HG03175 (cell line): Measurements from ENCODE around the gene BRD3.

Source experiments
- ATAC-seq: cut with Tn5 transposase; IDR thresholded peaks from one replicate; pipeline ENCODE4 v1.9.1; 2021; ENCODE audit warnings: mild to moderate bottlenecking, moderate library complexity; ENCODE audit not compliant: unreplicated experiment

The BRD3 gene

GRCh38 chr9:134055981-134056461, 11.8 kb downstream of the BRD3 start:
- no peak for ATAC-seq

GRCh38 chr9:134054891-134055811, 12.7 kb downstream of the BRD3 start:
- no peak for ATAC-seq

GRCh38 chr9:134053941-134054761, 13.7 kb downstream of the BRD3 start:
- no peak for ATAC-seq

DNA sequence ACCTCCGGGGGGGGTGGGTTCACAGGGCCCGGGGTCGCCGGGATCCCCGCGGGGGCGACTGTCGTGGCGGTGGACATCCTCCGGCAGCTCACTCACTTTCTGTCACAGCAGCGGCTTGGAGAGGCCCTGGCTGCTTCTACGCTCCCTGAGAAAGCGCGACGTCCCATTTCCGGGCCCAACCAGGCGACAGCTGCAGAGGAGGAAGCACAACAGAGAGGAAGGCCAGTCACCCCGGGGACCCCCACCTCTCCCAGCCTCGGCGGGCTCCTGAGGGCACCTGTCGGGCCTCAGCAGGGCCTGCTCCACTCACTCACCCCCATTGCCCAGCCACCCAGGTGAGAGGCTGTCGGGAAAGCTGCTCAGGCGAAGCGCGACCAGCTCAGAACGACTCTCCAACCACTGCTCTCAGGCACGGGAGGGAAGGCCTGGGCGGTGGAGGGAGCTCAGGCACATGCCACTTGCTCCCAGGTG, 14.4 kb downstream of the BRD3 start:
- ATAC-seq, result no peak

- ATAC-seq, result no peak
These were observed 14.9 kb downstream of the BRD3 start for GRCh38 chr9:134052941-134053340.

GRCh38 chr9:134052491-134052890, 15.3 kb downstream of the BRD3 start:
- no peak for ATAC-seq

- ATAC-seq, result no peak
These were observed 16.5 kb downstream of the BRD3 start for GRCh38 chr9:134051319-134051718.

GRCh38 chr9:134050726-134051125, 17.1 kb downstream of the BRD3 start:
- ATAC-seq, result no peak

- ATAC-seq, result no peak
These were observed 17.8 kb downstream of the BRD3 start for GRCh38 chr9:134049772-134050588.

DNA sequence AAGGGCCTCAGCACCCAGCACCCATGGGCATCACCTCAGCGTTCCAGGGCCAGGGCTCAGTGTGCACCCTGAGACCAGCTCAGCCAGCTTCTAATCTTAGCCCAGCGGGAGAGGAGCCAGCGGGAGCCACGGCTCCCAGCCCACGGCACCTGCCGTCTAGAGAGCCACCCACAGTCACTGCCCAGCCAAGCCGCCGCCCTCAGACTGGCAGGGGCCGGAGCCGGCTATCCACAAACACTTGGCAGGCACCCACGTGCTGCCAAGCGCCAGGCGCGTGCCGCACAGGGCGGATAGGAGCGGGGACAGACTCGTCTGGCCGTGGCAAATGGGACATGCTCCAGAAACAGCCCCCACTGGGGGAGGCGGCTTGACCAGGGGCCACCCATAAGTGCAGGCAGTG, 18.6 kb downstream of the BRD3 start:
- no peak for ATAC-seq

- ATAC-seq, result no peak
These were observed 19.3 kb downstream of the BRD3 start for GRCh38 chr9:134048582-134048968.

DNA sequence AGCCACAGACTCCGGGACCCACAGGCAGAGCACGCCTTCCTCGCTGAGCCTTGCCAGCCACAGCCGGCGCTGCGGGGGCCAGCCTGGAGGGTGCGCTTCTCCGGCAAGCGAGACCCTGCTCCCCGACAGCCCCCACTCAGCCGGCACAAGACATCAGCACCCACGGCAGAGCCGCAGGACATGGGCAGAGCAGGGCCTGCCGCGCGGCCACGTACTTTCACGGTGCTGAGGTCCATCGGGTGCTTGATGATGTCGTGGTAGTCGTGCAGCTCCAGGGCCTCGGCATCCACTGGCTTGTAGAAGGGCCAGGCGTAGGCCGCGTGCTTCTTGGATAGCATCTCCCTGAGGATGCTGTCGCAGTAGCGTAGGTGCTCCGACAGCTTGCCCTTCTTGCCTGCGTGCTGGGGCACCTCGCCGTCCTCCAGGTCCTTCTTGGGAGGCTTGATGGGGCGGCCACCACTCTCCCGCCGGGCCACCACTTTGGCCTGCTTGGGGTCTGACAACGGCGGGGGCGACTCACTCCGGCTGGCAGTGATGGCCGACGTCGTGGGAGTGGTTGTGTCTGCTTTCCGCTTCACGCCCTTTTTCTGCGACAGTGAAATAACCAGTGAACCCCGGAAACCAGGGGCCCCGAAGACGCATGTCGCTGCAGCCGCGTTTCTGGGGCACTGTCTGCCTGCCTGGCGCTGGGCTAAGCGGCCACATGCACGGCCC, 19.8 kb downstream of the BRD3 start:
- ATAC-seq, result no peak

DNA sequence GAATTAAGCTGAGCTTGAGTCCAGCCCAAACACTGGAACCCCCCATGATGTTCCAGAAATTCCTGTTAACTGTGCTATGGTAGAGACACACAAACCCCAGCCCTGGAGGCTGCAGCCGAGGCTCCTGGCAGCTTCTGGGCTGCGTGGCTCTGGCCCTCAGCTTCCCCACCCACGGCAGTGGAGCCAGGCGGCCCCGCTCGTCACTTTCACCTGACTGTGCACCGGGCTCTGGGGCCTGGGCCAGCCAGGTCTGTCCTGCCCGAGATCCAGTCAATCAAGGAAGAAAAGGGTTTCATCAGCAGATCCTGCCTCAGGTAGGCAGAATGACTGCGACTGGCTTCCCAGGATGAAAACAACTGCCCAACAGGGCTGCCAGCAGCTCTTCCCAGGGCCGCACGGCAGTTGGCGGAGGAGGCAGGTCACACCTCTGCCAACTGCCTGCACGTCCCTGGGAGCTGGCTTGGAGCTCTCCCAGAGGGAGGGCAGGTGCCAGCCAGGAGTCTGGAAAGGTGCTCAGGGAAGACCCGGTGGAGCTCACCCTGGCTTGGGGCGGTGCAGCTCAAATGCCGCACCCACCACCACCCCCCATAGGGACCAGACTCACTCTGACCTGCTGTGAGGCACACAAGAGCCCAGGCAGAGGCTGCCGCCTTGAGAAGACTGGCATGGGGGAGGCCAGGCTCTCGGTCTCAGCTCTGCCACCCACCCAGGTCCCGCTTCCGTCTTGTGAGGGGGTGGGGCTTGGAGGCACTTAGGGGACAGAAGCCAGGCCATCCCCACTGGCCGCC, 20.7 kb downstream of the BRD3 start:
- ATAC-seq, result no peak

DNA sequence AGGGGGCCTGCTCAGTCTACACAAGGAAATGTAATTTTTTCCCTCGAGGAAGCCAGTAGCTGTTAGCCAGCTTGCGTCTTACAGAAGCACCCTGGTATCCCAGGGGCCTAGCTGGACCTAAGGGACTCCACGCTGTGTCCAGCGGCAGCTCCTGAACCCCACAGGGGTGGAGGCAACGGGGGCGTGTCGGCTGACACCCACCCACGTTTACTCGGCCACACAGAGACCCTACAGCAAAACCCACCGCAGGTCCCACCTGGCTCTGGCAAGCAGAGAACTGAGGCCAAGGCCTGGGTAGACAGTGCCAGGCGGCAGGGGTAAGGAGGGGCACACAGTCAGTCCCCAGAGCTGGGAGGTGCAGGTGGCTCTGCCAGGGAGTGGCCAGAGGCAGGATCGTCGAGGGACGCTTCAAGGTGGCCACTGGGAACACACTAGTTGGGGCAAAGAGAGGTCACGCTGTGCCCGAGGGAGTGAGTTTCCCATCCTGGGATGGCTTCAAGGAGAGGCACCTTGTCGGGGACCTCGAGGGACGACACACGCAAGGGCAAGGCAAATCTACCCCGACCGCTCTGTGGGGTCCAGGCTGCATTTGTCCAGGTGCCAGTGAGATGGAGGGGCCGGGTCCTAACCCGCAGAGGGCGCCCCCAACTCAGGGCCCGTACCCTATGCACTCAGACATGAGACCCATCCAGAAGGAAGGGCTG, 21.8 kb downstream of the BRD3 start:
- ATAC-seq, result no peak

DNA sequence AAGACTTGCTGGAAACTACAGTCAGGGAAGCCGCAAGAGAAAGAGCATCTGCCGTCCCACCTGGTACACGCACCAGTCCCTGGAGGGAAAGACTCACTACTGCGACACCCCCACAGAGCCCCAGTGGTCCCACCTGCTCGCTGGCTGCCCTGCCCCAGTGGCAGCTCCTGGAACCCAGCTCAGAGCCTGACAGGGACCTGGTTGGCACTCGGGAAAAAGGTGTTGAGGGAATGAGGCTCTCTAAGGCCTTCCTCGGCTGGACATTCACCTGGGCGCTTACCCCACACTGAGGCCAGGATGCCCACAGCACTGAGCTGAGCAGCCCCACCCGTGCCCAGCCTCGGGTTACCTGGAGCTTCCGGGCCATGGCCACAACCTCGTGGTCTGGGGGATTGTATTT, 22.9 kb downstream of the BRD3 start:
- no peak for ATAC-seq

DNA sequence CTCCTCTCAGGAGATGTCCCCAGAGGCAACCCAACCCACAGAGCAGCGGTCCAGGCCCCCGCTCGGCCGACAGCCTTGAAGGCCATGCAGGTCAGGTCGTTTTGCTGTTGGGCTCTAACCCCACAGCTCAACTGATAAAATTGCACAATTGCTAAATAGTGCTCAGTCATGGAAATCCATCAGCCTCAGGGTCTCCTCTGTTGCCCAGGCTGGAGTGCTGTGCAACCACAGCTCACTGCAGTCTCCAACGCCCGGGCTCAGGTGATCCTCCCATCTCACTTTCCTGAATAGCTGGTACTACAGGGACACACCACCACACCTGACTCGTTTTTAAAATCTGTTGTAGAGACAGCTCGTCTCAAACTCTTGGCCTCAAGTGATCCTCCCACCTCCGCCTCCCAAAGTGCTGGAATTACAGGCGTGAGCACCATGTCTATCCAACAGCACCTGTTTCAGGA, 24.3 kb downstream of the BRD3 start:
- no peak for ATAC-seq

GRCh38 chr9:134041649-134041962, 26.2 kb downstream of the BRD3 start:
- no peak for ATAC-seq

- ATAC-seq, result no peak
These were observed 26.8 kb downstream of the BRD3 start for GRCh38 chr9:134040781-134041648.
